Activated T-cell treated with anti-CD3 and anti-CD28 coated beads, Interleukin-2, amount 50 U/mL, for 1 hour (primary cell): ENCODE data around the gene RAB37.
A peak's percentile ranks its signal among the peaks of the same experiment; 100 is the strongest.

Experiments
- DNase-seq: peaks from one replicate; pipeline ENCODE4 v3.0.0-alpha.2; 2020

The RAB37 gene

DNA sequence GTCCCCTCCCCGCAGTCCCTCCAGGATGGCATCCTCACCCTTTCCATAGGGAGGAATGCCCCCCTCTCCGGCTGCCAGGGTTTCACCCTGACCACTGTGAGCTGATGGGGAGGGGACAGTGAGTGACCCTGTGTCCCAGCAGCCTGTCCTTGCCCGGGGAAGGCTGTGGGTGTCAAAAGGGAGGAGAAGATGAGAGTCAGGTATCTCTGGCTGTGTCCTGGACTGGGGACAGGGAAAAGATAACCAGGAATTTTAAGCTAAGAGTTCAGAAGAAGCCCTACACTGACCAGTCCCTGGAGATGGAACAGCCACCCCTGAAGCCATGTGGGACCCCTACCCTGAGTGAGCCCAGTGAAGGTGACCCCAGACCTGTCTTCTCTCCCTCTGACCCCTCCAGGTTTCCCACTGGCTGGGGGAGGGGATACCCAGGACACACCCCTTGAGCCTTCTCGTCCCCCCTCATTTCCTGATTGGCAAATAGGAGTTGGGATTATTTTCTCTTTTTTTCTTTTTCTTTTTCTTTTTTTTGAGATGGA, 27.8 kb downstream of the RAB37 start:
- no peak for DNase-seq

DNA sequence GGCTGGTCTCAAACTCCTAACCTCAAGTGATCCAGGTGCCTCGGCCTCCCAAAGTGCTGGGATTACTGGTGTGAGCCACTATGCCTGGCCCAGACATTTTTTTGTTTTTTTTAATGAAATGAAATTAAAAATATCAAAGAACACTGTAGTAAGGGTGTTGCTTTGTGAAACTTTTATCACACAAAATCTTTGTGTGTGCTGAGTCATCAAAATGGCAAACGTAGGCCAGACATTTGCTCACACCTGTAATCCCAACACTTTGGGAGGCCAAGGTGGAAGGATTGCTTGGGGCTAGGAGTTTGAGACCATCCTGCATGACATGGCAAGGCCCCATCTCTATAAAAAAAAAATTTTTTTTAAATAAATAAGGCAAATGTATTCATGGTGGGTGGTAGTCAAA, 29.4 kb downstream of the RAB37 start:
- DNase-seq = no peak

DNA sequence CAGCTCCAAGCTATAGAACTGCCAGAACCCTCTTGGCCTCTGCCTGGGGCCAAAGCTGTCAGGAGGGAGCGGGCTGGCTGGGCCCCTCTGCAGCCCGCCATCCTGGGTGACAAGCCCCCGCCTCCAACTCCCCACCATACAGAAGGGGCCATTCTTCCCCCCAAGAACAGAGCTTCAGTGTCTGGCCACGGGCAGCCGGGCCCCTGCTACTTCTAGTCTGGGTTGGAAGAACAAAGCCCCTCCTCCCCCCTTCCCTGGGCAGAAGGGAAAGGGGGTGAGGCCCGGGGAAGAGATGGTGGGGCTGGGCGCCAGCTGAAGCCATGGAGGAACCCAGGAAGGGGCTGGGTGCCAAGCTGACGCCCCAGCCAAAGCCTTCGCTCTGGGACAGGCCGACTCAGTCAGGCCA, 30.1 kb downstream of the RAB37 start:
- no peak for DNase-seq

DNA sequence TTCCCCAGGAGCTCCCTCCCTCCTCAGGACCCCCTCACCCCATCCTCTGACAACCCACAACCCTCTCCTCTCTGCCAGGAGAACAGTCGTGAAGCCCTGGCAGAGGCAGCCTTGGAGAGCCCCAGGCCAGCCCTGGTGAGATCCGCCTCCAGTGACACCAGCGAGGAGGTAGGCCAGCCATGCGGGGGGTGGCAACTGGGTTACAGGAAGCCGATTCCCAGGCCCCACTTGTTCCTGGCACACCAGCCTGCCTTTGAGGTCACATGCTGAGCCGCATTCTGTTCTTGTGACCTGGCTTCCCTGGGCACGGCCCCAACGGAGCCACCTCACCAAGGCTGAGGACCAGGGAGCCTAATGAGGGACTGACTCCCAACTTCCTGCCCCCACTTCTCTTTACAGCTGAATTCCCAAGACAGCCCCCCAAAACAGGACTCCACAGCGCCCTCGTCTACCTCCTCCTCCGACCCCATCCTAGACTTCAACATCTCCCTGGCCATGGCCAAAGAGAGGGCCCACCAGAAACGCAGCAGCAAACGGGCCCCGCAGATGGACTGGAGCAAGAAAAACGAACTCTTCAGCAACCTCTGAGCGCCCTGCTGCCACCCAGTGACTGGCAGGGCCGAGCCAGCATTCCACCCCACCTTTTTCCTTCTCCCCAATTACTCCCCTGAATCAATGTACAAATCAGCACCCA, 31.2 kb downstream of the RAB37 start:
- no peak for DNase-seq

DNA sequence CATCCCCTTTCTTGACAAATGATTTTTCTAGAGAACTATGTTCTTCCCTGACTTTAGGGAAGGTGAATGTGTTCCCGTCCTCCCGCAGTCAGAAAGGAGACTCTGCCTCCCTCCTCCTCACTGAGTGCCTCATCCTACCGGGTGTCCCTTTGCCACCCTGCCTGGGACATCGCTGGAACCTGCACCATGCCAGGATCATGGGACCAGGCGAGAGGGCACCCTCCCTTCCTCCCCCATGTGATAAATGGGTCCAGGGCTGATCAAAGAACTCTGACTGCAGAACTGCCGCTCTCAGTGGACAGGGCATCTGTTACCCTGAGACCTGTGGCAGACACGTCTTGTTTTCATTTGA, 31.7 kb downstream of the RAB37 start:
- DNase-seq = no peak

DNA sequence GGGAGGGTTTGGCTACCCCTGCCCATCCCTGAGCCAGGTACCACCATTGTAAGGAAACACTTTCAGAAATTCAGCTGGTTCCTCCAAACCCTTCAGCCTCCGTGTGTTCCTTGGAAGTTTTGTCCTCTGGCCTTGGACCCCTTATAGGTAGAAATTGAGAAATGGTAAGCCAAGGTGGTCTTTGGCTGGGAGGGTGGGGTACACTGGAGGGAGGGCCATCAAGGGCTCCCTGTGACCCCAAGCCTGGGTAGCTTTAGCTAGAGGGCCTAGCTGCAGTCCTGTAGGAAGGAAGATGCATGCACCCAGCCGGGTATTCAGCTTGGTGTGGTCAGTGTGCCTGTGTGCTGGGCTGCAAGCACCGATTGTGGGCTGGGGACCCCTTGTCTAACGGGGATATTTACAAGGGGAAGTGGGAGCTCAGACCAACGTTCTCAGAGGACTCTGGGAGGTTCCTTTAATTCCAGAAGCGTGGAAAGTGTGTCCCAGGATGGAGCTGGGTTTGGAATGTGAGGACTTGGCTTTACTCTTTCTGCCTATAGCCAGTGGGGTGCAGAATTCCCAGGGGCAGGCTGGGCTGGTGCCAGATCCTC, 32.3 kb downstream of the RAB37 start:
- no peak for DNase-seq

DNA sequence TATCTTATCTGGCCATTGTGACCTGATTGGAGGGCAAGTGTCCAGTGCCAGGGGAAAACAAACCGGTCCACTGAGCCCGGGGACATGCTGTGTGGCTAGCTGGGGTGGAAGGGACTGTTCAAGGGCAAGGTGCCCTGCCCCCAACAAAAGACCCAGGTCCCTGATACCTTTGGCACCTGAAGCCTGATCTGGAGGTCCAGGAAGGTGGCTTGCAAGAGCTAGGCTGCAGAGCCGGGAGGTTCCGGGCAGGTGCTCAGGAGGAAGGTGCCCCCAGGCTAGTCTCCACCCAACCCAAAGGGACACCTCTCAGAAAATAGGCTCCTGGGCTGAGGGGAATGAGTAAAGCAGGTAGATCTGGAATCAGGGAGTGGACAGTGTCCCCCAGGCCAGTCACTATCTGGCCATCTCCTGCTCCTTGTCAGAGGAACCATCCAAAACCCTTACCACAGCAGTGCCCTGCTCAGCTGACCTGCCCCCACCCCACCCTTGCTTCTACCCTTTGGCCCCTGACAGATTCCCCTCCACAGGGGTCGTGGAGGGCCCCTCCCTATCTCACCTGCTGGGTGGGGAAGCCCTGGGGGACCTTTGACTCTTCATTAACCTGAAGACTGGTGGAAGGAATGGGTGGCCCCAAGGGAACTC, 32.9 kb downstream of the RAB37 start:
- no peak for DNase-seq

DNA sequence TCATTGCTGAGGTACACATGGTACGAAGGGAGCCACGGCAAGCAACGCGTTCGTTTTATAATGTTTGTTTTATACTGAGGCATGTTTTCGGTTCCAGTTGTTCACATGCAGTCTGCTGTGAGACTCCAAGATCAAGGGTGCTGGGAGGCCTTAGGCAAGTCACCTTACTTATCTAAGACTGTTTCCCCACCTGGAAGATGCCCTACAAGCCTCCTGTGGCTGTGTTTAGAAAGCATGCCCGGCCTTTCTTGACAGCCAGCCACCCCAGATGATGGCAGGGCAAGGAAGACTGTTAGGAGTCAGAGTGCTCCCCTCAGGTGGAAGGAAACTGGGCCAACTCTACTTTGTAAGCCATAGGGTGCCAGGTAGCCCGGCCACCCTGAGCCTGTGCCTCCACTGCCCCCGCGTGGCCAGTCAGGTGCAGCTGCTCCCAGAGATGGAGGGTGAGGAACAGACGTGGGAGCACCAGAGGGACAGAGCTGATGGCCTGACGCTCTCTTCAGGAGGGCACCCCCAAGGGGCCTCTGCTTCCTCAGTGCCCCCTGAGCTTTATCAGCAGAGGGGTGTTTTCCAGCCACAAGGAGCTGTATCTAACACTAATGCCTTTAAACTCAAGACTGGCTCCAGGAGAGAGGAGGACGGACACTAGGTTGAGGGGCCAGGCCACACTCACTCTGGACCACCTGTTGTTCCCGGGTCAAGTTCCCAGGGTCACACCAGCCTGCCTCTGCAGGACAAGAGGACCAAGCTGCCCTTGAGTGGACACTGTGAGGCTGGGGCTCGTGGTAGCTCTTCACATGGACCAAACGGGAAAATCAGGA, 33.7 kb downstream of the RAB37 start:
- DNase-seq = peak; percentile 81

DNA sequence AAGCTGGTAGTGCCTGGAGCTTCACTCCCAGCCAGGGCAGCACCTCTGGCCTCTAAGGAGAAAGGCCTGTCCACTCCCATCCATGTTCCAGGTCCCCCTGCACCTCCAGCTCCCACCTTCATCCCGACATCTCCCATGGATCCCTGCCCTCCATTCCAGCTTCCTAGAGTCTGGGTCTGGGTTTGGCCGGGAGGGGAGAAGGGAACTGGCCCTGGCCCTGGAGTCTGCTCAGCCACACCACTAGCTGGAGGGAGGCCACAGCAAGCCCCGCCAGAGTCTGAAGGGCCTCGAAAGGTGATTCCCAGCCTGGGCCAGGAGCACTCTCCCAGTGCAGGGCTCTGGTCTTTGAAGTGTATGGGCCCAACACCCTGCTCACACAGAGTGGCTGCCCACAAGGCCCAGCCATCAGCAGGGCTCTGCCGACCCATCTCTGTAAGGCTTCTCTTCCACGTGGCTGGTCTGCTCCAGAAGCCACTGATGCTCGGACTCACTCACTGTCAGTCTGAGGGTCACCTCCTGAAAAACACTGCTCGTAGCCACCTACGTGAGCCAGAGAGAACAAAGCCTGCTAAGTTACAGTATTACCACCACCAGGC, 34.4 kb downstream of the RAB37 start:
- DNase-seq = no peak

DNA sequence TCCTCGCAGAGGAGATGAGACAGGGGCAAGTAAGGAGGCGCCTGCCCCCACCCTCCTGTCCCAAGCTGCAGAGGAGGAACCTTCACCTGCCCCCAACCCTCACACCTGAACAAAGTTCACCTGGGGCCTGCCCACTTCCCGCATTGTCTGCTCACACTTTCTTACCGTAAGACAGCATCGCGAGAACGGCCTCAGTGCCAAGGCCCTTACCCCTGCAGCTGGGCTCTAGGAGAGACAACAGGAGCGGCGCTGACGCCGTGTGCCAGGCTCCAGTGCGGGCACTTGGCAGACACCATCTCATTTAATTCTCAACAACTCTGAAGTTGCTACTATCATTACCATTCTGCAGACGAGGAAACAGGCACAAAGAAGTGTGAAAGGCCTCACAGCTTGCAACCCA, 35.0 kb downstream of the RAB37 start:
- DNase-seq = no peak

DNA sequence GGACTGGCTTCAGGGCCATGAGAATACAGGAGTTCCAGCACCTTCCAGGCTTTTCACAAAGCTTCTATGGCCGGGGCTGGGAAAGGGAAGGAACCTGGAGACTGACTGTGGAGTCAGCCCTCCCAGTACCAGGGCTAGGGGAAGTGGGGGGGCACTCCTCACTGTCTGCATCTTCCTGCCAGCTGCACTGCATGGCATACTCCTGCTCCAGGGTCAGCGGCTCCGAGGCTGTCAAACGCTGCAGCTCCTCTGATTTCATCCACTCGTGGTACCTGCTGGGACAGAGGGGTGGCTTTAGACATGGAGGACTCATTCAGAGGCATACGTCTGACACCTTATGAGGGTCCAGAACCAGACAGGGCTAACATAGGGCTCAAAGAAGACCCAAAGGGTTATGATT, 36.4 kb downstream of the RAB37 start:
- DNase-seq = no peak

DNA sequence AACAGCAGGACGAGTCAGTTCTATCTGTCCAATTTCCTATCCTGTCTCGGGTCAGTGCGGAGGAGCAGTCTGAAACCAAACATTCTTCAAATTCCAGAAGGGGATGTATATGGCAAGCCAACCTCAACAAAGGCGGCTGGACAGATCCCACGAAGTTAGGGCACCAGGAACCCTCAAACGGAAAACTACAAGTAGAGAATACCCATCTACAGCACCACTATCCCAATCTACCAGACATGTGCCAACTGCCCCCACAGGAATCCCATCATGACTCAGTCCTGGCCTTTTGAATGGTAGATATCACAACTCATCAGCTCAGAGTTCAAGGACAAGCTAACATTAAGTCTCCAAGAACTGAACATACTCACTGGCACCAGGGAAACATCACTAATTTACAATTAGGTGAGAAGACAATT, 36.8 kb downstream of the RAB37 start:
- no peak for DNase-seq

DNA sequence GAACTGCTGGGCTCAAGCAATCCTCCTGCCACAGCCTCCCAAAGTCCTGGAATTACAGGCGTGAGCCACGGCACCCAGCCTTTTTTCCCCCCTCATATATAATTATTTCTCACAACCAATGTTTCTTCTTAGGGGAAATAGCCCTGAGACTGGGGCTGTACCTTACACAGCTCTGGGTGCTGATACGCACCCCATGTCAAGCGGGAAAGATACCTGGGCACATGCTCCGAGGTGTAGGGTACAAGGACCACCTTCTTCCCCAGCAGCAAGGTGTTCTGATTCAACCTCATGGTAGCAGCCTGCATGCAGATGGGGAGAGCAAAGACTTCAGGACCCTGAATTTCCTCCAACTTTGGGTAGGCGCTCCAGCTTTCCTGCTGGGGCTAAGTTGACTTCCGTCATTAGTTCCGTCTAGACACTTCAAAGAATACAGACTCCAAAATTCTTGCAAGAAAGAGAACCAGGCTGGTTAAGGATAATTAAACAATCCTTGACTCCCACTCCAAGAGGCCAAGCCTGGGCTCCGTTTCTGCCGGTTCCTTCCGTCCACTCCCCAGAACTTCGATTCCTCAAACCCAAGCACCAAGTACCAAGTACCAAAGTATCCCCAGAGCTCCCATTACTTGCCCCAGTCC, 38.5 kb downstream of the RAB37 start:
- no peak for DNase-seq

DNA sequence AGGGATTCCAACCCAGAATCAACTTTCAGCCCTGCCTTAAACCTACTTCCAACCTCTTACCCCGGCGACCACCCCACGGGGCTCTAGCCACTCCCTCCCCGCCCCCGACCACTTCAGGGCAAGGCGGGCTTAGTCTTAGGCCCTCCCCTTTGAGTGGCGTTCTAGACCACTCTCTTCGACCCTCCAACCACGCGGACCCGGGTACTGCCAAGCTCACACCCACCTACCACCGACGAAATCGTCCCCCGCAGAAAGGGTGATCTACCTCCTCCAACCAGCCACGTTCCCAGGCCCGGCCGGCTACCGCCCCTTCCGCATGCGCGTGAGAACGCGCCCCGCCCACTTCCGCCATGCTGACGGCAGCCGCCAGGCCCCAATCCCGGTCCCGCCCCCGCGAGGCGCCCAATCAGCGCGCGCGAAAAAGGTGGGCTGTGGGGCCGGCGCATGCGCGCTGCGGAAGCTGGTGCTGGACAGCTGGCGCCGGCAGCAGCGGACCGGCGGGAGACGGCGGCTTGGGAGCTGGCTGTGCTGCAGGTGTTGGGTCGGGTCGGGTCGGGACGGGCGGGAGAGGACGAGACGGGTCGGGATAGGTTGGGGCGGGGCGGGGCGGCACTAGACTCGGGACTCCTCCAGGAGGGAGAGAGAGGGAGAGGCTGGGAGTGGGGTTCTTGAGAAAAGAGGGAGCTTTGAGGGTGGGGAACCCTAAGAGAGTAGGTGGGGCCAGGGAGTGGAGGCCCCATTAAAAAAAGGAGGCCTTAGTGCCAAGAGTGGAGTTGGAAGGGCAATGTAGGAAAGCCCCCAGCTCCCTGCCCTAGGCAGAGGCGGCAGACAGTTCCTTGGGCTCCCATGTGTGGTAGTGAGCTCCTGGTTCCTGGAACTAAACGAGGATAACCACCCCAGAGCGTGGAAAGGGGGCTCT, 39.2 kb downstream of the RAB37 start, which contains the start of gene NAT9:
NAT9 (minus strand) TSS at position 302 of the 919 bp plus-strand sequence. CDS start 647 bp downstream, outside the sequence.
- peak; percentile 100 for DNase-seq

DNA sequence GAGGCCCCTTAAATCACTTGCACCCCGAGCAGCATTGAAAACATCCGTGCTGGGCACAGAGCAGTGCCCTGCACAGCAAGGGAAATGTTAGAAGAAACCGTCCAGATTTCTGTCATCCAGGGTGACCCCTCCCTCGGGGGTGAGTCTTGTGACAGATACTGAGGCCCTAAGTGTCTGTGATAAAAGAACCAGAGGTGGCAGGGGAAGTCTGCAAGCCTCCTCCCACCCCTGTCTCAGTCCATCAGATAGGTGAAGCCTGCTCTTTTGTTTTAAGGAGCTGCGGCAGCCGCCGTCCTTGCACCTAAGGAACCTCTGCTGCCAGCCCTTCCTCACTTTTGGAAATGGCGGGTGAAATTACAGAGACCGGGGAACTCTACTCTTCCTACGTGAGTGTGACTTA, 39.9 kb downstream of the RAB37 start:
- DNase-seq = no peak

DNA sequence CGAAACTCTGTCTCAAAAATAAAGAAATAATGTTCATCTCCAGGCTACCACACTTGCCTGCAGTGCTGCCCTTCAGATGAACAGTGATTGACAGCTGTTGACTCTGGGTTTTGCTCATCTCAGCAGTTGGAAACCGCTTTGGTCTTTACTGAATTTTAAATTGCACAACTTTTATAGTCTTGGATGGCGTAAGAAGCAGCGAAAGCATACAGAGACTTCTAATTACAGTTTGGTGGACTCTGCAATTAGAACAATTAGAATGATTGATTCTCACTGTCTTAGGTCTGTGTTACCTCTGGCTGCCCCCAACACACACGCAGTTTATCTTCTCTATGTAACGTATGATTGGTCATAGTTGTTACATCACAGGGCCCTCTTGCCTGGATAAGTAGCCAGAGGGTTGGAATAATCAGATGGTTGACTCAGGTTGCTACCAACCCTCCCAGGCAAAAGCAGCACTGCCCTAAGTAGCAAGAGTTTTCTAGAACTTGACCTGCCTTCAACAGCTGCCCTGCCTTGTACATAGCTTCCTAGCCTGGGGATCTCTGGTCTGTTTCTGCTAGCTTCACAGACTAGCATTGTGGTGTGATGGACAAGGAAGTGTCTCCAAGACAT, 41.0 kb downstream of the RAB37 start:
- DNase-seq = no peak

DNA sequence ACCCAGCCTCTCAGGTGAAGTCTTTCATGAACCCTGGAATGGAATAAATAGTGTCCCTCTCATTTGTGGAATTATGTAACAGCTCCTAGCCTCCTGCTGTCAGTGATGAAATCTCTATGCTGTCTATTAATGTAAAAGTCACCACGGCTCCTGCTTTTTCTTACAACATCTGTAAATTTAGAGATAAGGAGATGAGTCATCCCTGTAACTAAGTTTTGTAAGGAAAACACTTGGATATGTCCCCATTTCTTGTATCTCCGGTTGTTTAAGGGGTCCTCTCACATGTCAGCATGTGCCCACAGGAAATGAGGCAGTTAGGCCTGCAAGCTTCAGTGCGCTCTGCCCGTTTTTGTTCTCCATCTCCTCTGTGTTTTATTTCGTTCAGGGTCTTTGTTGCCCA, 41.9 kb downstream of the RAB37 start:
- DNase-seq = no peak

DNA sequence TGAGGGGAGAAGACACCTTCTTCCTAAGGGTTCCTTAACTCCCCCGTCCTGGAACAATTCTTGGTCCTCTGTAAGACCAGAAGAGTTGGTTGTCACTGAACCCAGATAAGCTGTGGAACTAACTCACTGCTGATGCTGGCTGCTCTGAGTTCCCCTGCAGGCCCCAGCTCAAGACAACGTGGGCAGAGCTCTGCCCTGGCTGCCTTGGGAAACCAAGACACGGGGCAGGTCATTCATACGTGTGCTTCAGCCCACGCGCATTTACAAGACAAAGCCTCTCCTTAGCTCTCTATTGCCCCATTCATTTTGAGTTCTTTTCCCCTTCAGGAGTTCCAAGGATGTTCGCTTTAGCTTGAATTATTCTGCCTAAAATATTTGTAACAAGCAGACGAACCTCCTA, 42.4 kb downstream of the RAB37 start:
- DNase-seq = no peak

DNA sequence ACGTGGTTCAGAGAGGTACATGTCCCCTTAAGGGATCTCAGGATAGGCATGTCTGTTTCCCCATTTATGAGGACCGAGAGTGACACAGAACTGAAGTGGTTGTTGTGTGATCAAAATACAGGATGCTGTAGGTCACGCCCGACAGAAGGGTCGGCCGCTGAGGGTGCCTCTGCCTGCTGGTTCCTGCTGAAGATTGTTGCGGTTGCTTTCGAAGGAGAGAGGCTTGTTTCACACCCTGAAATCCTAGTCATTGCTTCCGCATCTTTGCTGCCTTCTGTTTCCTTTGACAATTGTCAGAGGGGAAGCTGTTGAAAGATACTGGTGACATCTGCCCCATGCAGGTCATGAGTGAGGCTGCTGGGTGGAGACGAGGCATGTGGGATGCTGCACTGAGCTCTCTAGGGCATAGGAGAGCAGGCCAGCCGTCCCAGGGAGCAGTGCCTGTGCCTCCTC, 42.9 kb downstream of the RAB37 start:
- DNase-seq = peak; percentile 62

DNA sequence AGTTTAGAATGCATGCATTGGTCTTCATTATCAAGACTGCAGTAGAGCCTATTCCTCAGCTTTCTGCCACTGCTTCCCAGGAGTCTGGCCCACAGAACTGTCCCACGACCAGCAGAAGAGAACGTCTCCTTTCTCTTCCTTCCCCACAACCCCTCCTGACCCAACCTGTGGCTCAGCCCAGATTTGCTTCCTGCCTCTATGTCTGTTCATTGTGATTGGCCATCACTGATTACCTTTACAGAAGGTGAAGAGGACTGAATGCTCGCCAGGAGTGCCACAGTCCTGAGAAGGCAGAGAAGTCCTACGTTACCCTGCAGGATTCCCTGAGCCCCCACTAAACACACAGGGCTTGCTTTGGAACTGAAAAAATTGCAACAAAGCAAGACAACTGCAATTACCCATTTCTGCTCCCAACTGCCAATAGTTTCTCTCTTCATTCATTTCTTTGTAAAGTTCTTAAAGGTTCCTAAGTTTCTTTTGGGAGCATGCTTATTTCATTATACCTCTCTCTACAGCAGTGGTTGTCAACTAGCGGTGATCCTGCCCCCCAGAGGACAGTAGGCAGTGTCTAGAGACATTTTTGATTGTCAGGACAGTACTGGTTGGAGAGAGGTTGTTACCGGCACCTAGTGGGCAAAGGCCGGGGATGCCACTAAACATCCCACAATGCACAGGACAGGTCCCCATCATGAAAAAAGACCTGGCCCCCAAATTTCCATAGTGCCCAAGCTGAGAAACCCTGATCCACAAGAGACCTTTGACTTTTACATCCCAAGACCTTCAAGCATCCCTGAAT, 43.6 kb downstream of the RAB37 start:
- DNase-seq = no peak
